HG03280 (cell line): ENCODE measurements around the gene NARS2.
"Not testable (repeated sequence)": the region's sequence is repeated elsewhere in the genome, so short reads cannot be mapped to it uniquely, and the experiment has no call there.

ENCODE experiments used
- ATAC-seq: cut with Tn5 transposase; IDR thresholded peaks from one replicate; pipeline ENCODE4 v1.9.1; 2021; ENCODE audit warnings: mild to moderate bottlenecking, moderate library complexity; ENCODE audit not compliant: unreplicated experiment

NARS2 gene

GRCh38 chr11:78574386-78575381, at the start of gene NARS2:
TSS of gene NARS2 (minus strand) at chr11:78574864. CDS start at chr11:78574488, 376 bp downstream.
- peak; percentile 95 for ATAC-seq

- ATAC-seq: no peak
Measured at GRCh38 chr11:78622666-78623065, 48.0 kb upstream of the NARS2 start.

- ATAC-seq: no peak
Measured at GRCh38 chr11:78620159-78620558, 45.5 kb upstream of the NARS2 start.

DNA sequence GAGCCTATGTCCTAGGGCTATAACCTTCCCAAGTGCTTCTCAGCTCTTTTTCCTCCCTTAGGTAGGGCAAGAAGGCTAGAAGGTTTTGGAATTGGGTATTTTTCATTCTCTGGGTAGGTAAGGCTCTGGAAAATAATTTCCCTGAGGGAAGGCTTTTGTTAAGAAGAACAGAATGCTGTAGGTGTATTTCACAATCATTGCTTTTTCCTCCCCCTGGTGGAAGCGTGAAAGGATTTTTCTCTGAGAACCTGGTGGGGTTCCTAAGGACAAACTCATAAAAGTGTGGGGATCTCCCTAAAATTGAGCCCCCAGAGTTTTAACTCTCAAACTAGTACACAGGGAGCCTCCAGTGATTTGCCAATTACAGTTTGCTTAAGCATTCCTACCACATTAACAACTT, 41.1 kb upstream of the NARS2 start:
- no peak for ATAC-seq

- no peak for ATAC-seq
Measured at GRCh38 chr11:78613378-78613813, 38.7 kb upstream of the NARS2 start.

DNA sequence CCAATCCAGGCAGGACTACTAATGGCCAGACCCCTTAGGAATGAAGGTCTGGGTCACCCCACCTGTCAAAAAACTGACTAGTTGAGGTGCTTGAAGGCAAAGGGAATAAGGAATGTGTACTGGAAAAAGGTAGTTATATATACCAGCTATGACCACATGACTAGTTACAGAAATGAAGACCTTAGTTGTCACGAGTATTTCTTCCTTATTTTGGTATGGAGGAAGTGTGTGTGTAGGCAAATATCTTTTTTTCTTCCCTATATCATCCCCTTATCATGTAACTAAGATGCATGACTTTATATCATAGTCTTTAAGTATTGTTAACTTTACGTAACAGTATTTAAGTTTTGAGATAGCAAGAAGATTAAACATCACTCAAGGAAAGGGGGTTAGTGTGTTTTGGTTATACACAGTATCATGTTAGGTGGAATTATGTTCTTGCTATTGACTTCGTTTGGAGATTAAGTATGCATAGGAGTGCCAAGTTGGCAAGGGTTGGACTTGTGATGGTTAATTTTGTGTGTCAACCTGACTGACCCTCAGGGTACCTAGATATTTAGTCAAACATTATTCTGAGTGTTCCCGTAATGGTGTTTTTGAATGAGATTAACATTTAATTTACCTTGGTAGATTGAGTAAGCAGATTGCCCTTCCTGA, 38.2 kb upstream of the NARS2 start:
- ATAC-seq: no peak

DNA sequence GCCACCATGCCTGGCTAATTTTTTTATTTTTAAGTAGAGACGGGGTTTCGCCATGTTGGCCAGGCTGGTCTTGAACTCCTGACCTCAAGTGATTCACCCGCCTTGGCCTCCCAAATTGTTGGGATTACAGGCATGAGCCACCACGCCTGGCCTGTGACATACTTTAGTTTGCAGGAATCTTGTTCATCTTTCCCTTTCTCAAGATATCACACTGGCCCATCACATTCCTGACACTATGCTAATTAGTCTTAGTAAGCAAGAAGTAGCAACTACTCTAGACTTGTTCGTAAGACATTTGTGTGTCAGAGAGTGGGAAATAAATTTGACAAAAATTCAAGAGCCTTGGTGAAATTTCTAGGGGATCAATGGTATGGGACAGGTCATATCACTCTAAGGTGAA, 34.7 kb upstream of the NARS2 start:
- ATAC-seq: not testable (repeated sequence)

DNA sequence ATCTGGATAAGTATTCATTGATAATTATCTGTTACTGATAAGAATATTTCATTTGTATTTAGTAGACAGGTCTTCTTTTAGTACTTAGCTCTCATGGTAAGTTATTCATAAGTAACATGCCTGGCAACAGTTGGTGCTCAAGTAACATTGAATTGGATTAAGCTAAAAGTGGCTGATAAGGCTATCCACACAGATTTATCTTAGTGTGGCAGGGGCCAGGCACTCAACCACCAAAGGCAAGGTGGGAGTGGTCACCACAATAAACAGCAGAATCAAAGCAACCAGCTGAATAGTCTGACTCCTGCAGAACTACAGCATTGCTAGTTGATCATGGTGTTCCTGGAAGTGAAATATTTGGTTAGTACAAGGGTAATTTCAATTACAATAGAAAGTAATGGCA, 33.0 kb upstream of the NARS2 start:
- no peak for ATAC-seq

- no peak for ATAC-seq
Measured at GRCh38 chr11:78606667-78607066, 32.0 kb upstream of the NARS2 start.

DNA sequence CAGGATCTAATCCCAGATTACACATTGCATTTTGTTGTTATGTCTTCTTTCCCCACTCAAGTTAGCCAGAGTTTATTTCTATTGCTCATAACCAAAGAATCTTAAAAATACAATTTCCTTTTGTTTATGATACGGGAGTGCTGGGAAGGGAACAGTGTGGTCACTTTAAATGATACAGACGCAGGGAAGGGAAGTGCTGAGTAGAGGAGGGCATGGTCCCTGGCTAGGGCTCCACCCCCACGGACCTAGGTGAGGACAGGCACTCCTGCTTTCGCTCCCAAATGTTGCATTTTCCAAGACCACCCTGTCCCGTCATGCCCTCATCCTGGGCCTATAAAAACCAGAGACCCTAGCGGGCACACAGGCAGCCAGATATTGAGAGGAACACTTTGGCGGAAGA, 30.6 kb upstream of the NARS2 start:
- ATAC-seq: no peak

GRCh38 chr11:78603792-78604191, 29.1 kb upstream of the NARS2 start:
- no peak for ATAC-seq

GRCh38 chr11:78602771-78603170, 28.1 kb upstream of the NARS2 start:
- ATAC-seq: not testable (repeated sequence)

- ATAC-seq: not testable (repeated sequence)
Measured at GRCh38 chr11:78601066-78601465, 26.4 kb upstream of the NARS2 start.

DNA sequence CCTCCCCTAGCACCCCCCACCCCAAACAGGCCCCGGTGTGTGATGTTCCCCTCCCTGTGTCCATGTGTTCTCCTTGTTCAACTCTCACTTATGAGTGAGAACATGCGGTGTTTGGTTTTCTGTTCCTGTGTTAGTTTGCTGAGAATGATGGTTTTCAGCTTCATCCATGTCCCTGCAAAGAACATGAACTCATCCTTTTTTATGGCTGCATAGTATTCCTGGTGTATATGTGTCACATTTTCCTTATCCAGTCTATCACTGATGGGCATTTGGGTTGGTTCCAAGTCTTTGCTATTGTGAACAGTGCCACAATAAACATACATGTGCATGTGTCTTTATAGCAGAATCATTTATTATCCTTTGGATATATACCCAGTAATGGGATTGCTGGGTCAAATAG, 22.9 kb upstream of the NARS2 start:
- ATAC-seq: not testable (repeated sequence)

DNA sequence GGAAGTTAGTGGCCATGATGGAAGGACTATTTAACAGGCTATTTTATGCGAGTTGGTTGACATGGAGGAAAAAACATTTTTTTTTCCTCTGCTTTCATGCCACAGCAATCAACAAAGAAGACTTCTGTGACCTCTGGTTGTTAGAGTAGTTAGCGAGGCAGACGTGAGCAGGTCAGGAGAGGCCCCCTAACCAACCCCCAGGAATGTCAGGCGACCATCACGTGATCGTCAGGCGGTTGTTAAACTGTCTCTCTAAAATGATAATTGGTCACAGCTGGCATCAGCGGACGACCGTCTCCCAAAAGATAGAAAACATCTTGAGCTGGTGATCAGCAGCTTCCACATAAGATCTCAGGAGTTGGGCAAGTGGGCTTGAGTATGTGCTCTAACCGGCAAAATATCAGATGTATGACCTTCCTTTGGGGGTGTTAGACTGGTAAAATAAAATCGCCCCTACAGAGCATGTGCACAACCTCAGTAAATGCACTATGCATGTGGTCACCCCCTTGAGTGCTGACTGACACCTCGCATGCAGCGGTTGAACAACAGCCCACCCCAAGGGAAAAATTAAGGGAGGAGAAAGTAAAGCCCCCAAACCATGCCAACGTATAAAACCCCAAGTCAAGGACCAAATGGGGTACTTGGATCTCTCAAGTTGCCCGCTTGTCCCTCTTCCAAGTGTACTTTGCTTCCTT, 20.9 kb upstream of the NARS2 start:
- ATAC-seq: no peak

GRCh38 chr11:78594814-78595213, 20.1 kb upstream of the NARS2 start:
- no peak for ATAC-seq

- ATAC-seq: no peak
Measured at GRCh38 chr11:78588517-78588916, 13.9 kb upstream of the NARS2 start.

GRCh38 chr11:78587446-78587845, 12.8 kb upstream of the NARS2 start:
- ATAC-seq: no peak

GRCh38 chr11:78586452-78587046, 11.9 kb upstream of the NARS2 start:
- no peak for ATAC-seq

- no peak for ATAC-seq
Measured at GRCh38 chr11:78583889-78584288, 9.2 kb upstream of the NARS2 start.

- no peak for ATAC-seq
Measured at GRCh38 chr11:78577495-78577894, 2.8 kb upstream of the NARS2 start.
